SIG-M5 treated with dmso at 0.1 percent for 504 hours (cell line): ENCODE measurements around the gene GID4.
A peak's percentile ranks its signal among the peaks of the same experiment; 100 is the strongest.

Experiments
- DNase-seq: peaks from one replicate; lab custom pipeline; 2025; ENCODE audit not compliant: unreplicated experiment; lab: John Stamatoyannopoulos, UW

Gene GID4

DNA sequence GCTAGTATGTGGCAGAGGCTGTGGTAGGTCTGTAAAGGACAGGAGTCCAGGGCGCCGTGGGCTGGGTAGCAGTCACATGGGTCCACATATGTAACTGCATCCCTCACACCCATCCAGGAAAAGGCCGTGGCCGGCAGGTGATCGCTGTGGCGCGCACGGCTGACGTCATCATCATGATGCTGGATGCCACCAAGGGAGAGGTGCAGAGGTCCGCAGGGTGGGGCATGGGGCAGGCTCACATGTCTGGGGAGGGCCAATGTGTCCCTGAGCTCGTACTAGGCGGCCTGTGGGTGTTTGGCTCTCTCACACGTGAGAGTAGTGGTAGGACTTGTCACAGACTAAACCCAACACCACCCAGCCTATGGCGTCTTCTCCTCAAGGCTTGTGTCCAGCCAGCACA is 60.3 kb downstream of the GID4 start:
- no peak for DNase-seq

DNA sequence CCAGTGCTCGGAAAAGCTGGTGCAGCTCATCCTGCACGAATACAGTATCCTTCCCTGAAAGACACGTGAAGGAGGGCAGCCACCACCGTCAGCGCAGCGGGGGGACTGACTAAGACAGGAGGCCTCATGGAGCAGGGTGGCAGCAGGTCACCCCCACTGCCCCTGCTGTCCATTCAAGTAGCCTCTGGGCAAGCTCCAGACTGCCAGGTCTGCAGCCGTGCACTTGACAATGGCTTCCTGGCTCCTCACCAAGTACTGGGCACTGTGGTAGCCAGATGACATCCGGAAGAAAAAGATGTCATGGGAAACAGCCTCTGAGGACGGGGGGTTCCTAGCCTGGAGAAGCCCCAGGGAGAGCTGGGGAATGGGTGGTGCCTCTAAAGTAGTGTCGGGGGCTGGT is 61.4 kb downstream of the GID4 start:
- DNase-seq, result no peak

DNA sequence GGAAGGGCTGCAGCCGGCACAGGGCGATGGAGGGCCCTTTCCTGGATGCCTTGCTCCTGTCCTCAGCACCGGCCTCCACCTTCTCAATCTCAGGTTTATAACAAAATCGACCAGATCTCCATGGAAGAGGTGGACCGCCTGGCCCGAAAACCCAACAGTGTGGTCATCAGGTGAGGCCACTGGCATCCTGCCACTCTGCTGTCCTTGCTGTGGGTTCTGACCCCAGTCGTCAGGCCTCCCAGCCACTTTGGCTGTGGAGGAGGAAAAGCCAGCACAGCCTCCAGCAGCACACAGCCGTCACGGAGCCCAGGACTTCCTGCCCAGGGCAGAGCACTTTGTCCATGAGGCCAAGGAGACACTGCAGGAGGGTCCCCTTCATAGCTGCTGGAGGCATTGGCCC is 62.6 kb downstream of the GID4 start:
- DNase-seq, result no peak

DNA sequence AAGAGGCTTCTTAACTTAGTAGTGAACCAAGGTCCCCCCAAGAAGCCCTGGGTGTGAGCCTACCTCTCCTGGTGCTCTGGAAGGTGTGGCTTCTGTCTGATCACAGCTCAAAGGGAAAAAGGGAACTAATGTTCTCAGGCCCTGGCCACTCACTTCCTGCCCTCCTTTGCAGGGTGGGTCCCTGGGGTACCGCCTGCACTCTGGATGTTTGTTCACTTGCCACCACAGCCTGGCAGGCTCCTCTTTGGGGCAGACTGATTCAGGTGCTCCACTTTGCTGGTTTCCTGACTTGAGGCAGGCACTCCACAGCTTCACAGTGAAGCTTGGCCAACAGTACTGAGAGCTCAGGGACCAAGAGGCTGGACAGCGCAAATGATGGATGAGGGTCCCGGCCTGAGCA is 63.4 kb downstream of the GID4 start:
- peak; percentile 11 for DNase-seq

DNA sequence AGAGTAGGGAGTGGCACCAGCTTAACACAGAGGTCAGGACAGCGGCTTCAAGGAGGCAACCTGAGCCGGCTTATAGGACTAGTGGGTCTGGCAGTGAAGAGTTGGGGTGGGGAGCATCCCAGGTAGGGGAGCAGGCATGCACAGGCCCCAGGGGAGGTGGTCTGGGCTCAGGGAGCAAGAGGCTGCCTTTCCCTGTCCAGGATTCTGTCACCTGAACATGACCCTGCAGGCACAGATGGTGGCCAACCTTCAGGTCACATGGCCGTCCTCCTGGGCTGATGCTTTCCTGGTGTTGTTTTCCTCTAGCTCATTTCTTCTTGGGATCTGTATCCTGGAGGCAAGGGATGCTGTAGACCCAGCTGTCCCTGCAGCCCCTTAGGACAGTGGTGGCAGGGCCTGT is 65.8 kb downstream of the GID4 start:
- no peak for DNase-seq

DNA sequence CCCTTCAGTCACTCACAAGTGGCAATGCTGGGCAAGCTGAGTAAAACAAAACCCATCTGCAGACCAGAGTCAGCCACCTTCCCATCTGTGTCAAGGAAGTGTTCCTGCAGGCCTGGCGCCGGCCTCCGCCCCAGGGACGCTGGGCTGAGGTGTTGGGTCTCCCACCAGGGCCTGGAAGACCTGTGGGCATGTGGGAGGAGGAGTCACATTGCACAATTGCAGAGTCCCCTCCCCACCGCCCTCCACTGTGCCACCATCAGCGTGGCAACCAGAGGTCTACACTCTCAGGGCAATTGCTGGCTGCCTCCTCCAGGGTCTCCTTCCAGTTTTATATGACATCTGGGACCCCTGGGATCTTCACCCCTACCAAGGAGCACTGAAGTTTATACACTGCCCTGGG is 66.4 kb downstream of the GID4 start:
- no peak for DNase-seq

DNA sequence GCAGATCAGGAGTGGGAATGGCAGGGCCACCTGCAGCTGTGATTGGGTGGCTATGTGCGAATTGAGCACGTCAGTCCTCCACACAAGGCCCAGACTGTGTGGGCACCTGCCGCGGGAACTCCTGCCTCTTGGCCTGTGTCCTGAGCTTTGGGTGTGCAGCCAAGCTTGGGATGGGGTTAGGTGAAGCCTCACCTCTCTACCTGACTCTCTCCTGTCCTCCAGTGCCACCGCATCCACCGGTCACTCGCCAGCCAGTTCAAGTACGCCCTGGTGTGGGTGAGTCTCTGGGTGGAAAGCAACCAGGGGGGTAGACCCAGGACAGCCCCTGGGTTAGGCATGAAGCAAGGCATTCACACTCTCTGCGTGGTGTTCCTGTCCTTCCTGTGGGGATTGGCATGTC is 67.0 kb downstream of the GID4 start:
- no peak for DNase-seq

DNA sequence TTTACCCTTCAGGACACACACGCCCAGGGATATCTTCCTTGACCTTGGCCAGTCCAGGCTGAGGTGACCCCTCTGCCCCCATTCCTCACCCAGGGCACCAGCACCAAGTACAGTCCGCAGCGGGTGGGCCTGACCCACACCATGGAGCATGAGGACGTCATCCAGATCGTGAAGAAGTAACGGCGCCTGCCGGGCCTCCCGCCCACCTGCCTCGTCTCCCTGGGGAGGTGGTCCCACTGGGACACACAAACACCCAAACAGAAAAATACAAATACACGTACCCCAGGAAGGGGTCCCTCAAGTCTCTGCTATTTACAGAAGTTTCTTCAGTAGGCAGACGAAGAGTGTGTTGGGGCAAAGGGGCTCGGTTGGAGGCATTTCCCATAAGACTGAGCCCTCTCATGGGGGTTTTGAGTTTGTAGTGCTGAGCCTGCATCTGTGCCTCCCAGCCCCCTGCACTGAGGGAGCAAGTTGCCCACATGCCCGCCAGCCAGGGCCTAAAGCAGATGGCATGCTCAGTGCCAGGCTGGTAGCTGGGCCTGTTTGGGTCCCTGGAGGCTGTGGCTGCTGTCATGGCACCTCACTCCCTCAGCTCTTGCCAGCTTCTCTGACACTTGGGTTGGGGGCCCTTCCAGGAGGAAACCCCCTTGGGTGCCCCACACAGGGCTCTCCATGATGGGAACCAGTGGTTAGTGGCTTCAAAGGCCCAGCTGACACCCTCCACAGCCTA is 68.0 kb downstream of the GID4 start:
- DNase-seq, result no peak

DNA sequence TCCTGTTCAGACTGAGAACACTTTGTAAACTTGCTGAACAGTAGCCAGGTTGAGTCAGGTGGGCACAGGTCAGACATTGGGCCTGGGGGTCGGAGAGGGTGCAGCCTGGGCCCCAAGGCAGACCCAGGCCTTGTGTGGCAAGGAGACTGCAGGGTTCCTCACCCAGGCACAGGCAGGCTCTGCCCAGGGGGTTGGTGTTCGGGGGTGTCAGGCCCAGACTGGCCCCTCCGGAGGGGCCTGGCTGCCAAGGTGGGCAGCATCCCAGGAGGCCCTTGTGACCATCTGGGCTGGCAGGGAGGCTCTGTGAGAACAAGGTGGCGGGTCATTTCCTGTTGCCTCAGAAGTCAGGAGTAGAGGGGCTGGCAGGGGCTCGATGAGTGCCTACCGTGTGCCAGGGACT is 68.8 kb downstream of the GID4 start:
- DNase-seq, result no peak

DNA sequence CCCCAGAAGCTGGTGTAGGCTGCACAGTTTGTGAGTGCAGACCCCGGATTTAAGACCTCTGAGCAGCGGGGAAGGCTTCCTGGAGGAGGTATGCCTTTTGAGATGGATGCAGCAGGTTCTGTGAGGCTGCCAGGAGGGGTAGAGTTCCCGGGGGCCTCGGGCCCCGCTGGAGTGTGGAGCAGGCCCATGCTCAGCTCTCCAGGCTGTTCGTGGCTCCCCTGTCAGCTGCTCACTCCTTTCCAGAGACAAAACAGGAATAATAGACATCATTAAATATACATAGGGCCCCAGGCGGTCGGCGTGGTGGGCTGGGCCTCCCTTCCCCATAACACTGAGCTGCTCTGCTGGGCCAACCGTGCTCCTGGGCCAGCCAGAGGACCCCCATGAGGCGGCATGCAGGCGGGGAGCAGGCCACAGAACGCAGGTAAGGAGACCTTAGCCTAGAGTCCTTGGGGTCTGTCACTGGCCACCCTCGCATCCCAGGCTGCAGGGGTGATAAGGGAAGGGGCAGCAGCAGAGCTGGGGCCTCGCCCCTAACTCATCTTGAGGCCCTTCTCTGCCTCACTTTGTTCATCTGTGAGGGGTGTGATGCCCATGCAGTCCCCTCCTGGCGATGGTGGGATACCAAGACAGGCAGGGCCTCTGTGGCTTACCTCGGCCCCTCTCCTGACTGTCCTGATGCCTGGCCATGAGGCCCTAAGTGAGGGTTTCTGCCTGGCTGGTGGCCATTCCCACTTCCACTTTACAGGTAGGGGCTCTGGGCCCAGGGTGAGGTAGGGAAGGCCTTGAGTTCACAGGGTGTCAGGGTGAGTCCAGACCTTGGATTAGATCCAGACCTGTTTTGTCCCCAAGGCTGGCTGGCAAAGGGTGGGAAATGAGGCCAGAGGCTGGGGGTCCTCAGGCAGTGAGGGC is 69.4 kb downstream of the GID4 start, which contains the start of gene MYO15A:
Gene MYO15A (plus strand): TSS at position 356 of the 912 bp plus-strand sequence. CDS start 10,045 bp downstream, outside the sequence.
- no peak for DNase-seq

DNA sequence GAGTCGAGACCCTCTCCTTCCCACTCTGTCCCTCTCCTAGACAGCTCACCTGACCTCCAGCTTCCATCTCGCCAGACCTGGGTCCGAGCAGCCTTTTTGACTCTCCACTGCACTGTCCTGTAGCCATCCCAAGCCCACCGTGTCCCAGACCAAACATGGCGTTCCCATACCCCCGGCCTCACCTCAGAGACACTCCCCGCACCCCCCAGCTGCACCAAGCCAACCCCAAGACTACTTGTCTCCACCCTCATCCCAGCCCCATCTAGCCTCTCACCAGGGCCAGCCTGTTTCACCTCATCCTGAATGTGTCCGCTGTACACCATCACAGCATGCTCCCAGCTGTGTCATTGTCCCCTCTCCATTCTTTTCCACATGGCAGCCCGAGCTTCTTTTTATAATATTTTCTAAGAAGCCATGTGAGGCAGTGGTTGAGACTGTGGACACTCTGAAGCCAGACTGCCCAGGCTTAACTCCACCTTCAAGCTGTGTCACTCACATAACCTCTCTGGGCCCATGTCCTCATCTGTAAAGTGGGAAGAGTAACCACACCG is 70.8 kb downstream of the GID4 start:
- DNase-seq, result no peak

DNA sequence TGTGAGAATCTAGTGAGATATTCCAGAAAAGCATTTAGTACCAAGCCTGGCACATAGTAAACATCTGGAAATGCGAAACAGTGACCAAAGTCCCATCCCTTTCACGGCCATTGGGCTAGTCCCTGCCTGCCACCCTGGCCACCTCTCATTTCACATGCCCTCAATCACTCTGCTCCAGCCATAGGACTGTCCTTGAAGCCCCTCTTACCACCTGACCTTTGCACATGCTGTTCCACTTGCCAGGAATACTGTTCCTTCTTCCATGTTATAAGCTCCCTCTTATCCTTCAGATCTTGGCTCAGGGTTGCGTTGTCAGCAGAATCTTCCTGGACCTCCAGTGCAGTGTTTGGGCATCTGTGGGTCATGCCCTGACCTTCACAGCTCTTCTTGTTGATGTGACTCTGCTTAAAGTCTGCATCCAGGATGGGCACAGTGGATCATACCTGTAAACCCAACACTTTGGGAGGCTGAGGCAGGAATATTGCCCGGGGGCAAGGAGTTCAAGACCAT is 71.5 kb downstream of the GID4 start:
- DNase-seq, result no peak

DNA sequence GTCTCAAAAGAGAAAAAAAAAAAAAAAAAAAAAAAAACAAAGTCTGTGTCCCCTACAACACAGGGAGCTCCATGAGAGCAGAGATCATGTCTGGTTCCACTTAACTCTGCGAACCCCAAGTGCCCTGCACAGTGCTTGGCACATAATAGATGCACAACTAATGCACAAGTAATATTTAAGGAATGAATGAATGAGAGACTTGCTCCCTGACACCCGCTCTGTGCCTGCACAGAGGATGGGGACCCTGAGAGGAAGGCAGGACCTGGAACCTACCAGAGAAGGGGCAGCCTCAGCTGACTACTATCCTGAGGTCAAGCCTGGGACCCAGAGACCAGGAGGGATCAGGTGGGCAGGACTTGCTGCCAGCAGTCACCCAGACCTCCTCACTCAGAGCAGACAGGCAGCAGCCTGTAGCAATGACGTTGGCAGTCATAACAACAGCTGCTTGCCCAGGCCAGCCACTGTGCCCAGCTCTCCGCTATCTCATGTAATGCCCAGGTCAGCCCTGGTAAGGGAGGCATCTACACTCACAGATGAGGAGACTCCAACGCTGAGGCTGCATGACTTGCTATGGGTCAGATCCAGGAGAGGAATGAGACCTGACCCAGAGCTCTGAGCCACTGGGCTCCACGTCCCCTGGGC is 72.2 kb downstream of the GID4 start:
- DNase-seq, result no peak

DNA sequence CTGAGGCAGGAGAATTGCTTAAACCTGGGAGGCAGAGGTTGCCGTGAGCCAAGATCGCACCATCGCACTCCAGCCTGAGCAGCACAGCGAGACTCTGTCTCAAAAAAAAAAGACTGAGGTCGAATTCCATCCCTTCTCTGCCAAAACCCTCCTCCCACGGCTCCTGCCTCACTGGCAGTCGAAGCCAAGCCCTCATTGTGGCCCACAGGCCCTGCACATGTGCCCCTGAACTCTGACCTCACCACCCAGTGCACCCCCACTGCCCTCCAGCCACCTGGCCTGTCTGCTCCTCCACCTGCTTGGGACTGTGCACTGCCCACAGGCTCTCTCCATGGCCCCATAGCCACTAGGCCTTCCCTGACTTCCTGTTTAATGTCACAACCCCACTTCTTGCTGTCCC is 76.3 kb downstream of the GID4 start:
- no peak for DNase-seq

DNA sequence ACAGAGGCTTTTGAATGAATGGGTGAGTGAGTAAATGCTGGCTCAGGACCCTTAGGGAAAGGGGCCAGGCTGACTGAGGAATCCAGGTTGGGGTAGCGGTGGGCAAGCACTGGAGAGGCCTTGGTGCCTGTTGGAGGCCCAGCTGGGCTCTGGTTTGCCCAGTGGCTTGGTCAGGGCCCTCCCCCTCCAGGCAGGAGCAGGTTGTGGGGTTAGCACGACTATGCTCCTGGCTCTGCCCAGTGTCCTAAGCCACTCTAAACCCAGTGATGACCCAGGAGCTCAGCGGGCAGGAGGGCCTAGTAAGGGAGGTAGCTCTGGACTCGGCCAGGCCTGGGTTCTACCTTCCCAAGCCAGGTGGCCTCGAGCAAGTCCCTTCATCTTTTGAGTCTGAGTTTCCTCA is 76.9 kb downstream of the GID4 start:
- DNase-seq, result no peak

DNA sequence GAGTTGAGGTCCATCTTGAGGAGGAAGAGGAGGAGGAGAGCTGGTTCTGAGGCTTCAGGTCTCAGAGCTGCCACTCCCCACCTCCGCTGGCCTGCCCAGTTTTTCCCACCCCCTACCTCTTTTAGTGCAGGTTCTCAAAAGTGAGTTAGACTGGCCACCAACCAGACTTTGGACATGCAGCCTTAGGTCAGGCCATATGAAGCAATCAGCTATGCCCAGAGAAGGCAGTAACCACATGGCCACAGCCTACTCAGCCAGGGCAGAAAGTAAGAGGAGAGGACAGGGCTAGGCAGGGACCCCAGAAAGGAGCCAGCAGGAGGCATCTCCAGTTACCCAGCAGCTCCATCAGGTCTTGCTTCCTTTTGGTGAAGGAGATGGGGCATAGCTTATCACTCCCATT is 78.3 kb downstream of the GID4 start:
- DNase-seq, result no peak
